GM19372 (cell line): Measurements from ENCODE around the gene ADM.
"Not testable (repeated sequence)": the region's sequence is repeated elsewhere in the genome, so short reads cannot be mapped to it uniquely, and the experiment has no call there.

Source experiments
- ATAC-seq: cut with Tn5 transposase; IDR thresholded peaks from one replicate; pipeline ENCODE4 v1.9.1; 2021; ENCODE audit warnings: mild to moderate bottlenecking, low read depth, moderate library complexity; ENCODE audit not compliant: unreplicated experiment

Gene ADM, protein sequence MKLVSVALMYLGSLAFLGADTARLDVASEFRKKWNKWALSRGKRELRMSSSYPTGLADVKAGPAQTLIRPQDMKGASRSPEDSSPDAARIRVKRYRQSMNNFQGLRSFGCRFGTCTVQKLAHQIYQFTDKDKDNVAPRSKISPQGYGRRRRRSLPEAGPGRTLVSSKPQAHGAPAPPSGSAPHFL

DNA sequence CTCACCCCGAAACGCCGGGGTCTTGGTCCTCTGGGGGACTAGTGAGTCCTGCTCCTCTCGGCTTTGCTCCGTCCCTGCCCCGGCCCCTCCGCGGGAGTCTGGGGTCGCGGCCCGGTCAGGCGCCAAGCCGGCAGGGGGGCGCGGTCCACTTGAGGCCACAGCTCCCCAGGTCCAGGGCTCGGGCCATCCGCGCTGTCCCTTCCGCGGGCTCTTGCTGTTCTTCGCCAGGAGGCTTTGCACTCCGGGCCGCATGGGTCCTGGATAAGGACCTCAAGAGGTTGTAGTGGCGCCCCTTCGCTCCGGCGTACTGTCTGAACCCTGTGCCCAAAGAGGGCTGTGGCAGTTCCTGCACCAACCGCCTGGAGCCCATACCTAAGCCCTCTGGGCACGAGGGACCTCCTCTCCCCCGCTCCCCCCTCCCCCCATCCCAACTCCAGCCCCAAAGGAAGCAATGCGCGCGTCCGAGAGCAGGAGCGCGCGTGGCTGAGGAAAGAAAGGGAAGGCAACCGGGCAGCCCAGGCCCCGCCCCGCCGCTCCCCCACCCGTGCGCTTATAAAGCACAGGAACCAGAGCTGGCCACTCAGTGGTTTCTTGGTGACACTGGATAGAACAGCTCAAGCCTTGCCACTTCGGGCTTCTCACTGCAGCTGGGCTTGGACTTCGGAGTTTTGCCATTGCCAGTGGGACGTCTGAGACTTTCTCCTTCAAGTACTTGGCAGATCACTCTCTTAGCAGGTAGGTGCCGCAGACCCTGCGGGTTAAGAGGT, at the start of gene ADM:
Gene ADM (plus strand): TSS at position 579 of the 767 bp plus-strand sequence. CDS start 628 bp downstream, outside the sequence.
- ATAC-seq = no peak

- ATAC-seq = no peak
Observed at GRCh38 chr11:10255388-10256125, 49.3 kb upstream of the ADM start.

DNA sequence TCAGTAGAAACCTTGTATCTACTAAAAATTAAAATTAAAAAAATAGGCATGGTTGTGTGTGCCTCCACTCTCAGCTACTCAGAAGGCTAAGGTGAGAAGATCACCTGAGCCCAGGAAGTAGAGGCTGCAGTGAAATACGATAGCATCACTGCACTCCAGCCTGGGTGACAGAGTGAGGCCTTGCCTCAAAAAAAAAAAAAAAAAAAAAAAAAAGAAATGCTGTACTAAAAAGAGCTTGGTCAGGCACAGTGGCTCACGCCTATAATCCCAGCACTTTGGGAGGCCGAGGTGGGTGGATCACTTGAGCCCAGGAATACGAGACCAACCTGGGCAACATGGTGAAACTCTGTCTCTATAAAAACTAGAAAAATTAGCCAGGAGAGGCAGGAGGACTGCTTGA, 47.4 kb upstream of the ADM start:
- ATAC-seq = no peak

DNA sequence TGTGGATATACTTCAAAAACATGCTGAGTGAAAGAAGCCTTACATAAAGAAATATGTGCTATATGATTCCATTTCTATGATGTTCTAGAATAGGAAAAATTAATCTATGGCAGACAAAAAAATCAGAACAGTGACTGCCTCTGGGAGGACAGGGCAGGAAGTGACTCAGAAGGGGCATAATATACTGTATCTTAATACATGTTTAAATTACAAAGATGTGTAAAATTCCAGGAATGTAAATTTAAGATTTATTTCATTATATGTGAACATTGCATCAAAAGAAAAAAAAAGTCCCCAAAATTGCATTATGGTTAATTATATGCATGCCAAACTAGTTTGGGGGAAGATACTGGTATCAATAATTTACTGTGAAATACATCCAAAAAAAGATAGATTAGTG, 43.1 kb upstream of the ADM start:
- no peak for ATAC-seq

- no peak for ATAC-seq
Observed at GRCh38 chr11:10263929-10264328, 40.9 kb upstream of the ADM start.

- not testable (repeated sequence) for ATAC-seq
Observed at GRCh38 chr11:10264716-10265115, 40.2 kb upstream of the ADM start.

- no peak for ATAC-seq
Observed at GRCh38 chr11:10265936-10266335, 38.9 kb upstream of the ADM start.

- no peak for ATAC-seq
Observed at GRCh38 chr11:10267821-10268220, 37.1 kb upstream of the ADM start.

GRCh38 chr11:10268746-10269488, 36.0 kb upstream of the ADM start:
- ATAC-seq = no peak

DNA sequence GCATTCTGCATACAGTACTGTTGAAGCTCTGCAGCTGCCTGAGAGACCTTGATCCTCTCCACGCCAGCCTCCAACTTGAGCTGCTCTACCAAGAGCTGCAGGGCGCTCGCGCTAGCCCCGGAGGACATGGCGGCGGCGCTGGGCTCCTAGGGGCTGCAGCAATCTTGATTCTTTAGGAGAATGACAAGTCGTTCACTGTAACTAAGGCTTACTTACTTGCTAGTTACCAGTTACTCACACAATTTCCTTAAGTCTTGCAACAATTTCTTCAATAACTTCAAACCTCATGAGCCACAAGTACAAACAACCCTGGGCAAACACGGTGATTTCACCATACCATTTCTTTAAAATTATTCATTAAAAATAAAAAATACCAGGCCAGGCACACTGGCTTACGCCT, 32.7 kb upstream of the ADM start:
- no peak for ATAC-seq

DNA sequence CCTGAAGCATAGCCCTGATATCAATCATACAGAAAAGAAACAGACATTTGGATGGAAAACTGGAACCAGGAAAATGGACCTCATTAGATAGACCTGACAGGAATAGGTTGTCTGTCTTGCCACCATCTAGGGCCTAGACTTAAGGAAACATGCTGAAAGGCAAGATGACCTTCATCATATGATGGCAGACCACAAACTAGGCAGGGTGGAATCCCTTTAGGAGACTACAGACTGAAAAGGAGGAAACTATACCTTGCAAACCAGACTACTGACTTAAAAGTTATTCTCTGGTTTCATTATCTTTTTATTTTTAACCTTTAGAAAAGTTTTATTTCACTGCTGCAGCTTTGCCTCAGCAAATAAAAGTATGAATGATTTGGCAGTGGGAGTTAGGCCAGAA, 31.1 kb upstream of the ADM start:
- ATAC-seq = no peak

DNA sequence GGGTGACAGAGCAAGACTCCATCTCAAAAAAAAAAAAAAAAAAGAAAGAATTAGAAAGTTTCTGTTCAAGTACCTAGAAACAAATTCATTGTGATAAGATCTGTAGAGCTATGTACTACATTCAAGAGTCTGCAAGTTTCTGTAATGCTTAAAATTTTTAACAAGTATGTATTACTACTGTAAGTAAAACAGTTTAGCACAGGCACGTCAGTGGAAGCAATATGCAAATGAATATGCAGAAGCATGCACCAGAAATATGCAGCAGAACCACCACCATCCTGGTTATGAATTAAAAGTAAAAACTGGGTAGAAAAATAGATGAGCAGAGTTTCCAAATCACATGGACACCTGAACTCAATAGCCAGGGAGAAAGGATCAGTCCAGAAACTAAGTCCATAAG, 30.1 kb upstream of the ADM start:
- no peak for ATAC-seq

- no peak for ATAC-seq
Observed at GRCh38 chr11:10275714-10276113, 29.2 kb upstream of the ADM start.

GRCh38 chr11:10282117-10282516, 22.8 kb upstream of the ADM start:
- no peak for ATAC-seq

DNA sequence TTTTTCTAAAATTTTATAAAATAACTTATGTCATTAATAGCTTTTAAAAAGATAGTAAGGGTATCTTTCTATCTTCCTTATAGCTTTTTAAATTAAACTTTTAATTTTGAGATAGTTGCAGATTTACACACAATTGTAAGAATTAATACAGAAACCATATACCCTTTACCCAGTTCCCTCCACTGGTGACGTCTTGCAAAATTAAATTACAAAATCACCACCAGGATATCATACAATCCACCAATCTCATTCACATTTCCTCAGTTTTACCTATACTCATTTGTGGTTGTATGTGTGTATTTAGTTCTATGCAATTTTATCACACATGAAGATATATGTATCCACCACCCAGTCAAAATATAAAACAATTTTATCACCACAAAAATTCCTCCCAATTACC, 20.9 kb upstream of the ADM start:
- ATAC-seq = no peak

DNA sequence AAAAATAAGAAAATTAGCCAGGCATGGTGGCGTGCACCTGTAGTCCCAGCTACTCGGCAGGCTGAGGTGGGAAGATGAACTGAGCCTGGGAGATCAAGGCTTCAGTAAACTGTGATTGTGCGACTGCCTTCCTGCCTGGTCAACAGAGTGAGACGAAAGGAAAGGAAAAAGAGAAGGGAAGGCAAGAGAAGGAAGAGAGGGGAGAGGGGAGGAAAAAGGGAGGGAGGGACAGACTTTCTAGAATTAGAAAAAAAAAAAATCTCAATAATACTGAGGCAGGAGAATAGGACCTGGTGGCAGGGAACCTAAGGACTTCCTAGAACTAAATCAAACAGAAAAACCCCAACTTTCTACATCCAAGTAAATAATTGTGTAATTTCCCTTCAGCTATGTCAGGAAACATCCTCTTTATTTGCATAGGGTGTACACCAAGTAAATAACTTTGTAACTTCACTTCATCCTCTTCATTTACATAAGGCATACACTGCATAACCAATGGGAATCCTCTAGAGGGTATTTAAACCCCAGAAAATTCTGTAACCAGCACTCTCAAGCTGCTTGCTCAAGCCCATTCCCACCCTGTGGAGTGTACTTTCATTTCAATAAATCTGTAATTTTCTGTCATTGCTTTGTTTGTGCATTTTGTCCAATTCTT, 19.6 kb upstream of the ADM start:
- ATAC-seq = no peak

DNA sequence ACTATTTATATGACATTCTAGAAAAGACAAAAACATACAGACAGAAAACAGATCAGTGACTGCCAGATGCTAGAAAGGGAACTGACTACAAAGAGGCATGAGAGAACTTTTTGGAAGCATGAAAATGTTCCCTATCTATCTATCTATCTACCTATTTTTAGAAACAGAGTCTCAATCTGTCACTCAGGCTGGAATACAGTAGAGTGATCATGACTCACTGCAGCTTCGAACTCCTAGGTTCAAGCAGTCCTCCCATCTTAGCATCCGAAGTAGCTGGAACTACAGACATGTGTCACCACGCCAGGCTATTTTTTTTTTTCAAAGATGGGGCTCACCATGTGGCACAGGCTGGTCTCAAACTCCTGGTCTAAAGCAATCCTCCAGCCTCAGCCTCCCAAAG, 17.7 kb upstream of the ADM start:
- ATAC-seq = no peak

- ATAC-seq = no peak
Observed at GRCh38 chr11:10287766-10288715, 16.8 kb upstream of the ADM start.
